Endodermal cell (in vitro differentiated cells): ENCODE results near the gene HDDC3. TPM values are rescaled to one million over a fixed set of nuclear protein-coding genes. Genes with fewer than 3 reads are reported as not detected.

Source experiments
- DNase-seq: peaks from one replicate; pipeline ENCODE4 v3.0.0-alpha.2; 2017
- H3K27ac ChIP-seq: 2 replicates; pipeline ENCODE4 v1.5.1; 2013; ENCODE audit warnings: mild to moderate bottlenecking, low read depth, low read length, moderate library complexity
- H3K27me3 ChIP-seq: 2 replicates; pipeline ENCODE4 v1.6.1; 2013; ENCODE audit warnings: mild to moderate bottlenecking, low read length, moderate library complexity; ENCODE audit not compliant: insufficient read depth, control insufficient read depth, poor library complexity, severe bottlenecking
- H3K36me3 ChIP-seq: 2 replicates; pipeline ENCODE4 v1.7.0; 2013; ENCODE audit warnings: mild to moderate bottlenecking, low read length, moderate library complexity; ENCODE audit not compliant: control insufficient read depth, insufficient read depth
- H3K4me1 ChIP-seq: one replicate; pipeline ENCODE4 v1.7.0; 2013; ENCODE audit warnings: low read length; ENCODE audit not compliant: control insufficient read depth, insufficient read depth
- H3K4me3 ChIP-seq: 2 replicates; pipeline ENCODE4 v1.5.1; 2013; ENCODE audit warnings: mild to moderate bottlenecking, low read length, moderate library complexity
- H3K9ac ChIP-seq: 2 replicates; pipeline ENCODE4 v1.6.1; 2013; ENCODE audit warnings: mild to moderate bottlenecking, low read length, moderate library complexity; ENCODE audit not compliant: poor library complexity, severe bottlenecking; ENCODE audit errors: extremely low read depth
- H3K9me3 ChIP-seq: 2 replicates; pipeline ENCODE4 v1.6.1; 2013; ENCODE audit warnings: mild to moderate bottlenecking, low read length, moderate library complexity; ENCODE audit not compliant: control insufficient read depth
- H3K27ac Mint-ChIP-seq: 2 replicates; pipeline ENCODE4 v1.8.0; 2020; ENCODE audit warnings: mixed read lengths
- H3K27me3 Mint-ChIP-seq: 2 replicates; pipeline ENCODE4 v1.8.0; 2021; ENCODE audit warnings: mild to moderate bottlenecking, mixed read lengths; ENCODE audit not compliant: insufficient read depth
- H3K36me3 Mint-ChIP-seq: 2 replicates; pipeline ENCODE4 v1.8.0; 2020; ENCODE audit warnings: low read depth, mixed read lengths
- H3K4me1 Mint-ChIP-seq: 2 replicates; pipeline ENCODE4 v1.8.0; 2020; ENCODE audit warnings: mixed read lengths
- H3K4me3 Mint-ChIP-seq: 2 replicates; pipeline ENCODE4 v1.8.0; 2020; ENCODE audit warnings: mild to moderate bottlenecking, moderate library complexity, mixed read lengths
- H3K9me3 Mint-ChIP-seq: 2 replicates; pipeline ENCODE4 v1.8.0; 2020; ENCODE audit warnings: mild to moderate bottlenecking, mixed read lengths
- WGBS, 2 experiments: methylation state at CpG; one replicate each; pipeline versions ENCODE4 v1.1.5 to v1.1.7; 2013; ENCODE audit warnings: missing lambda C conversion rate in 2 of 2, mixed read lengths in 1 of 2; ENCODE audit not compliant: insufficient coverage in 1 of 2, insufficient read length in 1 of 2; 5-methylcytosine and 5-hydroxymethylcytosine counted together
- total RNA-seq, 2 donors: library from RNA; stranded (reverse); fragmentation: NEBNext Ultra II Directional in 1 of 2; extraction: Animal tissue kit (Norgen Biotek cat#: 25700) in 1 of 2; gene quantifications; 2 replicates in 1 of 2; 3 replicates in 1 of 2; pipeline ENCODE4 v1.2.1, GENCODE V29; 2021
- TF ChIP-seq, protein P1 (sequence below): fragments of 200-600 bp; sonication (generic); conservative IDR thresholded peaks from 2 replicates; pipeline ENCODE4 v1.5.0; 2021; ENCODE audit warnings: antibody characterized with exemption, mild to moderate bottlenecking

HDDC3 gene
- total RNA-seq, 2 donors from 2014 or later: 15.3 to 21.5 TPM

- Histone ChIP-seq H3K9me3 (no peaks in the 10 kb centered on the region), H3K4me1 (no peaks in the 10 kb centered on the region), H3K4me3 (peak within 1 kb of the TSS; percentile 81), H3K27me3 (peaks cover 8% of the 10 kb centered on the region), H3K36me3 (peaks cover 26% of the 10 kb centered on the region), H3K27ac (no peak within 1 kb of the TSS), H3K9ac (peak within 1 kb of the TSS; percentile 7)
- peak within 1 kb of the TSS; percentile 74 for H3K4me3 Mint-ChIP-seq
- peaks cover 18% of the 10 kb centered on the region for H3K36me3 Mint-ChIP-seq
- WGBS, 2 experiments: 1 to 5% methylated on average over 26 to 65 of the region's 65 CpGs
- peaks cover 14% of the 10 kb centered on the region for H3K4me1 Mint-ChIP-seq
- H3K27me3 Mint-ChIP-seq: peaks cover 8% of the 10 kb centered on the region
- H3K9me3 Mint-ChIP-seq: no peaks in the 10 kb centered on the region
- H3K27ac Mint-ChIP-seq: peak within 1 kb of the TSS; percentile 43
- TF ChIP-seq, protein P1, sequence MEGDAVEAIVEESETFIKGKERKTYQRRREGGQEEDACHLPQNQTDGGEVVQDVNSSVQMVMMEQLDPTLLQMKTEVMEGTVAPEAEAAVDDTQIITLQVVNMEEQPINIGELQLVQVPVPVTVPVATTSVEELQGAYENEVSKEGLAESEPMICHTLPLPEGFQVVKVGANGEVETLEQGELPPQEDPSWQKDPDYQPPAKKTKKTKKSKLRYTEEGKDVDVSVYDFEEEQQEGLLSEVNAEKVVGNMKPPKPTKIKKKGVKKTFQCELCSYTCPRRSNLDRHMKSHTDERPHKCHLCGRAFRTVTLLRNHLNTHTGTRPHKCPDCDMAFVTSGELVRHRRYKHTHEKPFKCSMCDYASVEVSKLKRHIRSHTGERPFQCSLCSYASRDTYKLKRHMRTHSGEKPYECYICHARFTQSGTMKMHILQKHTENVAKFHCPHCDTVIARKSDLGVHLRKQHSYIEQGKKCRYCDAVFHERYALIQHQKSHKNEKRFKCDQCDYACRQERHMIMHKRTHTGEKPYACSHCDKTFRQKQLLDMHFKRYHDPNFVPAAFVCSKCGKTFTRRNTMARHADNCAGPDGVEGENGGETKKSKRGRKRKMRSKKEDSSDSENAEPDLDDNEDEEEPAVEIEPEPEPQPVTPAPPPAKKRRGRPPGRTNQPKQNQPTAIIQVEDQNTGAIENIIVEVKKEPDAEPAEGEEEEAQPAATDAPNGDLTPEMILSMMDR: no peak
- peak; percentile 98 for DNase-seq
Observed at GRCh38 chr15:90934949-90935751, 2.8 kb upstream of the HDDC3 start, which contains the start of gene UNC45A. Gene UNC45A, plus strand, starts transcription at chr15:90935285. Its CDS starts 40 bp downstream, at chr15:90935325.

GRCh38 chr15:90934256-90934948 is 2.1 kb upstream of the HDDC3 start:
- Histone ChIP-seq H3K9me3 (no peaks in the 10 kb centered on the region), H3K27ac (no peak overlapping the region), H3K9ac (no peak overlapping the region), H3K4me1 (no peaks in the 10 kb centered on the region), H3K36me3 (peaks cover 18% of the 10 kb centered on the region), H3K4me3 (peak overlapping the region; percentile 81), H3K27me3 (peaks cover 8% of the 10 kb centered on the region)
- Mint-ChIP-seq H3K9me3 (no peaks in the 10 kb centered on the region), H3K27me3 (peaks cover 8% of the 10 kb centered on the region), H3K4me1 (peaks cover 14% of the 10 kb centered on the region), H3K27ac (peak overlapping the region; percentile 43), H3K36me3 (peaks cover 11% of the 10 kb centered on the region), H3K4me3 (peak overlapping the region; percentile 74)
- WGBS, 2 experiments: 4 to 5% methylated on average over 6 to 19 of the region's 19 CpGs
- DNase-seq: peak; percentile 97
- TF ChIP-seq, protein P1: peak; percentile 89

DNA sequence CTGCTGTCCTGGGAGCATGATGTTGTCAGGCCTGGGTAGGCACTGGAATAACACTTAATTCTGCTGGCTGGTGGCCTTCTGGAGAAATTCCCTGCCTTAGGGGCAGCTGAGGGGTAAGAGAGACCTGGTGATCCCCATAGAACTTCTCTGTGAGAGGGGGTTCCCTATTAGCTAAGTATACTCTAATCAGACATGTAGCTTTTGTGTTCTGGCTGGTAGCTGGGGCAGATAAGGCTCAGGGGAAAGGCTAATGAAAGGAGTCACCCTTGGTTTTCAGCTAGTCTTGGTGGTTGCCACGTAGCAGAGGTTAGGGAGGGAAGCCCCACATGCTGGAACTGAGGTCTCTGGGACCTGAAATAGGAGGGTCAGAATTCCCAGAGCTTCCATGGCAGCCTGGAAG is 952 bp upstream of the HDDC3 start:
- Histone ChIP-seq H3K27ac (no peak overlapping the region), H3K4me3 (no peak overlapping the region), H3K9me3 (no peaks in the 10 kb centered on the region), H3K27me3 (peaks cover 8% of the 10 kb centered on the region), H3K4me1 (no peaks in the 10 kb centered on the region), H3K9ac (no peak overlapping the region), H3K36me3 (peaks cover 14% of the 10 kb centered on the region)
- peaks cover 14% of the 10 kb centered on the region for H3K4me1 Mint-ChIP-seq
- no peak overlapping the region for H3K27ac Mint-ChIP-seq
- peaks cover 8% of the 10 kb centered on the region for H3K27me3 Mint-ChIP-seq
- DNase-seq: no peak
- TF ChIP-seq, protein P1: no peak
- 68% methylated on average over 1 of the region's 1 CpG; no CpG with 5 or more reads in 1 of the 2 experiments for WGBS, 2 experiments
- H3K9me3 Mint-ChIP-seq: no peaks in the 10 kb centered on the region
- H3K36me3 Mint-ChIP-seq: peaks cover 7% of the 10 kb centered on the region
- H3K4me3 Mint-ChIP-seq: no peak overlapping the region
